HepG2 (cell line): ENCODE measurements around the gene NARF. TPM values are rescaled to one million over a fixed set of nuclear protein-coding genes. Genes with fewer than 3 reads are reported as not detected.
A peak's percentile ranks its signal among the peaks of the same experiment; 100 is the strongest.

Source experiments
- HMG20A ChIP-seq: IDR thresholded peaks from 2 replicates; pipeline ENCODE4 v1.6.1; 2016; ENCODE audit warnings: borderline replicate concordance
- KLF11 ChIP-seq: IDR thresholded peaks from 2 replicates; pipeline ENCODE4 v1.6.1; 2016; ENCODE audit warnings: missing compliant biosample characterization
- MATR3 ChIP-seq: sonication (generic); formaldehyde crosslinking; IDR thresholded peaks from 2 replicates; pipeline ENCODE4 v1.4.0; 2020; ENCODE audit warnings: missing genetic modification reagents
- MED1 ChIP-seq: sonication (generic); formaldehyde crosslinking; IDR thresholded peaks from 2 replicates; pipeline ENCODE4 v1.4.0; 2020; ENCODE audit warnings: missing genetic modification reagents
- MEIS2 ChIP-seq: sonication (generic); formaldehyde crosslinking; IDR thresholded peaks from 2 replicates; pipeline ENCODE4 v1.9.0; 2021; ENCODE audit warnings: mild to moderate bottlenecking, missing genetic modification reagents
- NR2F1 ChIP-seq, 2 experiments: fragments of 450-650 bp in 1 of 2; formaldehyde crosslinking in 1 of 2; IDR thresholded peaks; 2 replicates each; pipeline versions ENCODE4 v1.5.0 to v1.6.1; 2016 to 2020; ENCODE audit warnings: mild to moderate bottlenecking in 1 of 2, missing compliant biosample characterization in 1 of 2, missing genetic modification reagents in 1 of 2, moderate library complexity in 1 of 2
- PLRG1 ChIP-seq: fragments of 450-650 bp; conservative IDR thresholded peaks from 2 replicates; pipeline ENCODE4 v1.6.1; 2016
- POLR2A ChIP-seq, 2 experiments: IDR thresholded peaks; 2 replicates each; pipeline ENCODE4 v1.6.1; 2011; ENCODE audit warnings: low read depth in 2 of 2, low read length in 2 of 2, mild to moderate bottlenecking in 1 of 2, moderate library complexity in 1 of 2; ENCODE audit not compliant: insufficient read depth in 1 of 2
- RBM39 ChIP-seq: fragments of 200-400 bp; formaldehyde crosslinking; IDR thresholded peaks from one replicate; pipeline ENCODE4 v1.6.1; 2018; ENCODE audit warnings: antibody characterized with exemption, mild to moderate bottlenecking, low read depth, low read length; ENCODE audit not compliant: poor library complexity, severe bottlenecking
- SMYD3 ChIP-seq: sonication (generic); formaldehyde crosslinking; IDR thresholded peaks from 2 replicates; pipeline ENCODE4 v1.8.1; 2023; ENCODE audit warnings: mild to moderate bottlenecking, missing genetic modification reagents
- ZBTB1 ChIP-seq: sonication (generic); formaldehyde crosslinking; IDR thresholded peaks from 2 replicates; pipeline ENCODE4 v1.4.0; 2020; ENCODE audit warnings: missing genetic modification reagents, borderline replicate concordance
- ZNF121 ChIP-seq: sonication (generic); formaldehyde crosslinking; IDR thresholded peaks from 2 replicates; pipeline ENCODE4 v1.5.0; 2020; ENCODE audit warnings: mild to moderate bottlenecking, missing genetic modification reagents
- ZNF232 ChIP-seq: sonication (generic); formaldehyde crosslinking; IDR thresholded peaks from 2 replicates; pipeline ENCODE4 v1.4.0; 2020; ENCODE audit warnings: missing genetic modification reagents, borderline replicate concordance
- ZNF589 ChIP-seq: sonication (generic); formaldehyde crosslinking; conservative IDR thresholded peaks from 2 replicates; pipeline ENCODE4 v1.8.0; 2022; ENCODE audit warnings: mild to moderate bottlenecking, moderate library complexity, missing genetic modification reagents
- polyA plus RNA-seq, 8 experiments: library from polyadenylated mRNA; depleted of rRNA in 3 of 8; stranded (reverse) in 7 of 8; unstranded in 1 of 8; fragments of >200 nt; fragmentation: Illumina TruSeq in 4 of 8; extraction: Trizol in 4 of 8; gene quantifications; 2 replicates each; pipeline versions ENCODE4 v1.2.1 to v1.2.3, GENCODE V29; 2011 to 2016; ENCODE audit warnings: low read depth in 4 of 8, missing spikeins in 1 of 8, mixed read lengths in 1 of 8; ENCODE audit not compliant: insufficient read depth in 1 of 8
- total RNA-seq, 5 experiments: library from RNA; depleted of rRNA; stranded (reverse); fragments of >200 nt; fragmentation: Illumina TruSeq; extraction: Trizol; gene quantifications; 2 replicates each; pipeline ENCODE4 v1.2.3, GENCODE V29; 2016; ENCODE audit warnings: low read depth in 1 of 5
- TF ChIP-seq, protein P1 (sequence below): IDR thresholded peaks from 2 replicates; pipeline ENCODE4 v1.4.0; 2020; ENCODE audit warnings: mild to moderate bottlenecking, missing genetic modification reagents
- TF ChIP-seq, protein P2 (sequence below): sonication (generic); formaldehyde crosslinking; IDR thresholded peaks from 2 replicates; pipeline ENCODE4 v1.8.1; 2022; ENCODE audit warnings: low read depth, mild to moderate bottlenecking, missing genetic modification reagents
- TF ChIP-seq, protein P3 (sequence below): IDR thresholded peaks from 2 replicates; pipeline ENCODE4 v1.6.1; 2012; ENCODE audit warnings: low read length, improper control_type of control experiment
- TF ChIP-seq, protein P4 (sequence below): fragments of 450-650 bp; IDR thresholded peaks from 2 replicates; pipeline ENCODE4 v1.6.1; 2016

NARF gene
- total and polyA plus RNA-seq, 2 of the 13 experiments (the other 11 are each of a cell fraction or from before 2014, with no cell fraction given): 61.1 to 144 TPM

DNA sequence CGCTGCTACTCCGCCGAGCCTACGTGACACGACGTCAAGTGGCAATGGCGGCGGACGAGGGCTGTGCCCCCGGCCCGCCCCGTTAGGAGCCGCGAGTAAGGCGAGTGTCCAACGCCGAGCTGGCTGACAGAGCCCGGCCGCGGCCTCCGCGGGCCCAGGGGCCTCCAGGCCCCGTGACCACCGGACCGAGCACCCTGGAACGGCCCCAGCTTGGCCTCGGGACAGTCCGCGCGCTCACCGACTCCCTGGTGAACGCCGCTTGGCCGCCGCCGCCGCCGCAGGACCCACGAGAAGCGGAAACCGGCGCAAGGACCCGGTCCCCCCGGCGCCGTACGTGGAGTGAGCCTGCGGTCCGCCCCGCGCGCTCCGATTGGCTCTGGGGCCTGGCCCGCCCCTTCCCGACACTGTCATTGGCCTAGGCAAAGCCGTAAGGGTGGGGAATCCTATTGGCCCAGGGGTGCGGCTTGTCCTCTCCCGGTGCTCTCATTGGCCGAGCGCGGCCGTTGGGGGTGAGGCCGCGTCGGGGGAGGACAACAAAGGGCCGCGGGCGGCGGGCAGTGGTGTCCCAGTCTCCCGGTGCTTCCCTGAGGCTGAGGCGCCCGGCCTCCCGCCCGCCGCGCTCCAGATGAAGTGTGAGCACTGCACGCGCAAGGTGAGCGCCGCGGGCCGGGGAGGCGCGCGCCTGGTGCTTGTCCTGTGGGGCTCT lies at the start of gene NARF (continued):
- TF ChIP-seq SMYD3: peak; percentile 36; the same call in 1 of the 2 replicates
- peak; percentile 83; the same call in 1 of the 2 replicates for TF ChIP-seq ZNF589 (CRISPR knock-in tag)
- TF ChIP-seq, protein P1, sequence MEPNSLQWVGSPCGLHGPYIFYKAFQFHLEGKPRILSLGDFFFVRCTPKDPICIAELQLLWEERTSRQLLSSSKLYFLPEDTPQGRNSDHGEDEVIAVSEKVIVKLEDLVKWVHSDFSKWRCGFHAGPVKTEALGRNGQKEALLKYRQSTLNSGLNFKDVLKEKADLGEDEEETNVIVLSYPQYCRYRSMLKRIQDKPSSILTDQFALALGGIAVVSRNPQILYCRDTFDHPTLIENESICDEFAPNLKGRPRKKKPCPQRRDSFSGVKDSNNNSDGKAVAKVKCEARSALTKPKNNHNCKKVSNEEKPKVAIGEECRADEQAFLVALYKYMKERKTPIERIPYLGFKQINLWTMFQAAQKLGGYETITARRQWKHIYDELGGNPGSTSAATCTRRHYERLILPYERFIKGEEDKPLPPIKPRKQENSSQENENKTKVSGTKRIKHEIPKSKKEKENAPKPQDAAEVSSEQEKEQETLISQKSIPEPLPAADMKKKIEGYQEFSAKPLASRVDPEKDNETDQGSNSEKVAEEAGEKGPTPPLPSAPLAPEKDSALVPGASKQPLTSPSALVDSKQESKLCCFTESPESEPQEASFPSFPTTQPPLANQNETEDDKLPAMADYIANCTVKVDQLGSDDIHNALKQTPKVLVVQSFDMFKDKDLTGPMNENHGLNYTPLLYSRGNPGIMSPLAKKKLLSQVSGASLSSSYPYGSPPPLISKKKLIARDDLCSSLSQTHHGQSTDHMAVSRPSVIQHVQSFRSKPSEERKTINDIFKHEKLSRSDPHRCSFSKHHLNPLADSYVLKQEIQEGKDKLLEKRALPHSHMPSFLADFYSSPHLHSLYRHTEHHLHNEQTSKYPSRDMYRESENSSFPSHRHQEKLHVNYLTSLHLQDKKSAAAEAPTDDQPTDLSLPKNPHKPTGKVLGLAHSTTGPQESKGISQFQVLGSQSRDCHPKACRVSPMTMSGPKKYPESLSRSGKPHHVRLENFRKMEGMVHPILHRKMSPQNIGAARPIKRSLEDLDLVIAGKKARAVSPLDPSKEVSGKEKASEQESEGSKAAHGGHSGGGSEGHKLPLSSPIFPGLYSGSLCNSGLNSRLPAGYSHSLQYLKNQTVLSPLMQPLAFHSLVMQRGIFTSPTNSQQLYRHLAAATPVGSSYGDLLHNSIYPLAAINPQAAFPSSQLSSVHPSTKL (CRISPR knock-in tag): peak; percentile 65; the same call in 1 of the 2 replicates
- peak; percentile 74 for TF ChIP-seq MED1
- TF ChIP-seq, protein P2, sequence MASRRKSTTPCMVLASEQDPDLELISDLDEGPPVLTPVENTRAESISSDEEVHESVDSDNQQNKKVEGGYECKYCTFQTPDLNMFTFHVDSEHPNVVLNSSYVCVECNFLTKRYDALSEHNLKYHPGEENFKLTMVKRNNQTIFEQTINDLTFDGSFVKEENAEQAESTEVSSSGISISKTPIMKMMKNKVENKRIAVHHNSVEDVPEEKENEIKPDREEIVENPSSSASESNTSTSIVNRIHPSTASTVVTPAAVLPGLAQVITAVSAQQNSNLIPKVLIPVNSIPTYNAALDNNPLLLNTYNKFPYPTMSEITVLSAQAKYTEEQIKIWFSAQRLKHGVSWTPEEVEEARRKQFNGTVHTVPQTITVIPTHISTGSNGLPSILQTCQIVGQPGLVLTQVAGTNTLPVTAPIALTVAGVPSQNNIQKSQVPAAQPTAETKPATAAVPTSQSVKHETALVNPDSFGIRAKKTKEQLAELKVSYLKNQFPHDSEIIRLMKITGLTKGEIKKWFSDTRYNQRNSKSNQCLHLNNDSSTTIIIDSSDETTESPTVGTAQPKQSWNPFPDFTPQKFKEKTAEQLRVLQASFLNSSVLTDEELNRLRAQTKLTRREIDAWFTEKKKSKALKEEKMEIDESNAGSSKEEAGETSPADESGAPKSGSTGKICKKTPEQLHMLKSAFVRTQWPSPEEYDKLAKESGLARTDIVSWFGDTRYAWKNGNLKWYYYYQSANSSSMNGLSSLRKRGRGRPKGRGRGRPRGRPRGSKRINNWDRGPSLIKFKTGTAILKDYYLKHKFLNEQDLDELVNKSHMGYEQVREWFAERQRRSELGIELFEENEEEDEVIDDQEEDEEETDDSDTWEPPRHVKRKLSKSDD (CRISPR knock-in tag): peak; percentile 90
- TF ChIP-seq MEIS2: peak; percentile 83
- TF ChIP-seq, protein P3, sequence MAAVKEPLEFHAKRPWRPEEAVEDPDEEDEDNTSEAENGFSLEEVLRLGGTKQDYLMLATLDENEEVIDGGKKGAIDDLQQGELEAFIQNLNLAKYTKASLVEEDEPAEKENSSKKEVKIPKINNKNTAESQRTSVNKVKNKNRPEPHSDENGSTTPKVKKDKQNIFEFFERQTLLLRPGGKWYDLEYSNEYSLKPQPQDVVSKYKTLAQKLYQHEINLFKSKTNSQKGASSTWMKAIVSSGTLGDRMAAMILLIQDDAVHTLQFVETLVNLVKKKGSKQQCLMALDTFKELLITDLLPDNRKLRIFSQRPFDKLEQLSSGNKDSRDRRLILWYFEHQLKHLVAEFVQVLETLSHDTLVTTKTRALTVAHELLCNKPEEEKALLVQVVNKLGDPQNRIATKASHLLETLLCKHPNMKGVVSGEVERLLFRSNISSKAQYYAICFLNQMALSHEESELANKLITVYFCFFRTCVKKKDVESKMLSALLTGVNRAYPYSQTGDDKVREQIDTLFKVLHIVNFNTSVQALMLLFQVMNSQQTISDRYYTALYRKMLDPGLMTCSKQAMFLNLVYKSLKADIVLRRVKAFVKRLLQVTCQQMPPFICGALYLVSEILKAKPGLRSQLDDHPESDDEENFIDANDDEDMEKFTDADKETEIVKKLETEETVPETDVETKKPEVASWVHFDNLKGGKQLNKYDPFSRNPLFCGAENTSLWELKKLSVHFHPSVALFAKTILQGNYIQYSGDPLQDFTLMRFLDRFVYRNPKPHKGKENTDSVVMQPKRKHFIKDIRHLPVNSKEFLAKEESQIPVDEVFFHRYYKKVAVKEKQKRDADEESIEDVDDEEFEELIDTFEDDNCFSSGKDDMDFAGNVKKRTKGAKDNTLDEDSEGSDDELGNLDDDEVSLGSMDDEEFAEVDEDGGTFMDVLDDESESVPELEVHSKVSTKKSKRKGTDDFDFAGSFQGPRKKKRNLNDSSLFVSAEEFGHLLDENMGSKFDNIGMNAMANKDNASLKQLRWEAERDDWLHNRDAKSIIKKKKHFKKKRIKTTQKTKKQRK: no peak
- peak; percentile 99 for TF ChIP-seq RBM39
- no peak for TF ChIP-seq HMG20A (CRISPR knock-in tag)
- peak; percentile 91 to 96 for TF ChIP-seq POLR2A (IDR thresholded peaks at IDR 0.05; ENCODE audit: insufficient read depth in 1 of 2, low read depth in 2 of 2, low read length in 2 of 2)
- TF ChIP-seq KLF11 (CRISPR knock-in tag): 0 out of 2 replicates have a peak, but pooled peaks have one; percentile 14
- TF ChIP-seq PLRG1: no peak
- TF ChIP-seq MATR3 (CRISPR knock-in tag): no peak
- TF ChIP-seq NR2F1 (CRISPR knock-in tag; IDR thresholded peaks at IDR 0.05): no peak; a peak in 1 of 4 replicates
- no peak; the same call in 1 of the 2 replicates for TF ChIP-seq ZBTB1 (CRISPR knock-in tag)
- TF ChIP-seq ZNF232 (CRISPR knock-in tag): peak; percentile 84; the same call in 1 of the 2 replicates
- TF ChIP-seq ZNF121 (CRISPR knock-in tag): peak; percentile 70; the same call in 1 of the 2 replicates
- TF ChIP-seq, protein P4, sequence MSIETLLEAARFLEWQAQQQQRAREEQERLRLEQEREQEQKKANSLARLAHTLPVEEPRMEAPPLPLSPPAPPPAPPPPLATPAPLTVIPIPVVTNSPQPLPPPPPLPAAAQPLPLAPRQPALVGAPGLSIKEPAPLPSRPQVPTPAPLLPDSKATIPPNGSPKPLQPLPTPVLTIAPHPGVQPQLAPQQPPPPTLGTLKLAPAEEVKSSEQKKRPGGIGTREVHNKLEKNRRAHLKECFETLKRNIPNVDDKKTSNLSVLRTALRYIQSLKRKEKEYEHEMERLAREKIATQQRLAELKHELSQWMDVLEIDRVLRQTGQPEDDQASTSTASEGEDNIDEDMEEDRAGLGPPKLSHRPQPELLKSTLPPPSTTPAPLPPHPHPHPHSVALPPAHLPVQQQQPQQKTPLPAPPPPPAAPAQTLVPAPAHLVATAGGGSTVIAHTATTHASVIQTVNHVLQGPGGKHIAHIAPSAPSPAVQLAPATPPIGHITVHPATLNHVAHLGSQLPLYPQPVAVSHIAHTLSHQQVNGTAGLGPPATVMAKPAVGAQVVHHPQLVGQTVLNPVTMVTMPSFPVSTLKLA: peak; percentile 62
